Measurements from ENCODE around the gene P2RX2. TPM values are rescaled to one million over a fixed set of nuclear protein-coding genes. Genes with fewer than 3 reads are reported as not detected.

The P2RX2 gene
- total RNA-seq, 4 donors from 2014 or later = not detected

DNA sequence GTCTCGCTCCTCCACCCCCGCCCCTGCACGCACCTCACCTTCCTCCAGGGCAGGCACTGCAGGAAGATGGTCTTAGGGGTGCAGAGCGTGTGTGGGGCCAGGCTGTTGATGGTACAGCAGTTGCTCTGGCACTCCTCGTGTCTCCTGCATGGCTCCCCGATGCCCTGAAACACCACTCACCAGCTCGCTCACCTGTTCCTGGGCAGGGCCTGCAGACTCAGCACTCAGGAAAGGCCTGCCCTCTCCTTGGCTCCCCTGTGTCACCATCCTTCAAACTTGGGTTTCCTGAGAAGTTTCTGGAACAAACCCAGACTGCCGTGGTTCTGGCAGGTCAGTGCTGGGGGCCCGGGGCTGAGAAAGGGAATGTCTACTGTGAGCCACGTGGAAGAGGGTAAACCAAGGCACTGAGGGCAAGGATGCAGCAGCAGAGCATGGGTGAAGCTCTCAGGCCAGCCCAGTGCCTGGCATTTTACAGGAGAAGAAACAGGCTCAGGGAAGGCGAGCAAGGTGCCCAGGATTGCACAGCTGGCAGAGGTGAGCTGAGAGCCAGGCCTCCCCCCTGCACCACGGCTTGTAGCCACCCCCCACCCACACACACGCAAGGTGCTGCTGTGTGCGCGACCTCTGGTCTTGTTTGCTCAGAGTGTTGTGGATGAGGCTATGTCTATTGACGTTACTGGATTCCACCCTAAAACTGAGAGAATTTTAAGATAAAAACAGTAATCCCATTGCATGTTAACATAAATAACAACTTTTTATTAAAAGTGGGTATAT lies 13.7 kb upstream of the P2RX2 start:
- TF ChIP-seq, protein P1, sequence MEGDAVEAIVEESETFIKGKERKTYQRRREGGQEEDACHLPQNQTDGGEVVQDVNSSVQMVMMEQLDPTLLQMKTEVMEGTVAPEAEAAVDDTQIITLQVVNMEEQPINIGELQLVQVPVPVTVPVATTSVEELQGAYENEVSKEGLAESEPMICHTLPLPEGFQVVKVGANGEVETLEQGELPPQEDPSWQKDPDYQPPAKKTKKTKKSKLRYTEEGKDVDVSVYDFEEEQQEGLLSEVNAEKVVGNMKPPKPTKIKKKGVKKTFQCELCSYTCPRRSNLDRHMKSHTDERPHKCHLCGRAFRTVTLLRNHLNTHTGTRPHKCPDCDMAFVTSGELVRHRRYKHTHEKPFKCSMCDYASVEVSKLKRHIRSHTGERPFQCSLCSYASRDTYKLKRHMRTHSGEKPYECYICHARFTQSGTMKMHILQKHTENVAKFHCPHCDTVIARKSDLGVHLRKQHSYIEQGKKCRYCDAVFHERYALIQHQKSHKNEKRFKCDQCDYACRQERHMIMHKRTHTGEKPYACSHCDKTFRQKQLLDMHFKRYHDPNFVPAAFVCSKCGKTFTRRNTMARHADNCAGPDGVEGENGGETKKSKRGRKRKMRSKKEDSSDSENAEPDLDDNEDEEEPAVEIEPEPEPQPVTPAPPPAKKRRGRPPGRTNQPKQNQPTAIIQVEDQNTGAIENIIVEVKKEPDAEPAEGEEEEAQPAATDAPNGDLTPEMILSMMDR (IDR thresholded peaks at IDR 0.05; ENCODE audit: low read depth) = no peak

DNA sequence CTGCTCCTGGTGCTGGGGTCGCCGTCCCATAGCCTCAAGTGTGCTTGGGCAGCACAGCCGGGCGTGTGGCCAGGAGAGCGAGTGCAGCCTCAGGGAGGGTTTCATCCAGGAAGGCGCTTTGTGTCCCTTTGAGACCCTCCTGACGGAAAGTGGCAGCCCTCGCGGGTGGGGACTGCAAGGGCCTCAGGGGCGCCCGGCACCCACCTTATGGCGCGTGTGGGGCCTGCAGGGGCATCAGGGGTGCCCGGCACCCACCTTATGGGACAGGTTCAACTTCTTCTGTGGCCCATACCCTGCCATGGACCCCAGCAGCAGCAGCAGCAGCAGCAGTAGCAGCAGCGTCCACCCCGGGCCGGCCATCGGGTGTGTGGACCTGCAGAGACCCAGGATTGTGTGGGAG lies 12.7 kb upstream of the P2RX2 start:
- TF ChIP-seq, protein P1 (IDR thresholded peaks at IDR 0.05; ENCODE audit: low read depth) = no peak

DNA sequence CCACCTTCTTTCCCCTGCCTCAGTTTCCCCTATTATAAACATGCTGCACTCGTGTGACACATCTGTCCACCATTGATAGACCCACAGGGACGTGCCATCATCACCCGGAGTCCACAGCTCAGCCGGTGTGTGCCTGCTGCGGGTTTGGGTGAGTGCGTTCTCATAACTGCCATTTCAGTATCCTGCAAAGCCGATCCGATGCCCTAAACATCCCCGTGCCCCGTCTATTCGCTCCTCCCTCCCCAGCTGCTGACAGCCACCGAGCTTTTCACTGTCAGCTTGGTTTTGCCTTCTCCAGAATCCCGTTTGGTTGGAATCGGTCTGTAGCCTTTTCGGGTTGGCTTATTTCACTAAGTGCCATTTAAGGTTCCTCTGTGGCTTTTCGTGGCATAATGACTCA lies 12.1 kb upstream of the P2RX2 start:
- TF ChIP-seq, protein P1 (IDR thresholded peaks at IDR 0.05; ENCODE audit: low read depth) = no peak

DNA sequence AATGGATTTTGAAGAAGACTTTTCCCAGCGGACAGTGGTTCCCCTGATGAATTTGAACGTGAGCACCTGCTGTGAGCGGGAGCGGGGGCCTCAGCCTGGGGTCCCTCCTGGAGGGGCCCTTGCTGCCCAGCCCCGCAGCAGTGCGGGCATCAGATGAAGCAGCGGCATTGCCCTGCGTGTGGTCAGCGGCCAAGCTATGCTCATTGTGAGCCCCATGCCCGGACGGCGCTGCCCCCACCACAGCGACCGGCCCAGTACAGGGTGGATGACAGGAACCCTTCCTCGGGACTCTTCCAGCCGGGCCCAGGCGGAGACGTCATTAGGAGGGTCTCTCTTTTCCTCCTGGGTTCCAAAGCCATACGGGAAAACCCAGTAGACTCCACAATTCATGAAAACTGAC lies 11.6 kb upstream of the P2RX2 start:
- TF ChIP-seq, protein P1 (IDR thresholded peaks at IDR 0.05; ENCODE audit: low read depth) = no peak

DNA sequence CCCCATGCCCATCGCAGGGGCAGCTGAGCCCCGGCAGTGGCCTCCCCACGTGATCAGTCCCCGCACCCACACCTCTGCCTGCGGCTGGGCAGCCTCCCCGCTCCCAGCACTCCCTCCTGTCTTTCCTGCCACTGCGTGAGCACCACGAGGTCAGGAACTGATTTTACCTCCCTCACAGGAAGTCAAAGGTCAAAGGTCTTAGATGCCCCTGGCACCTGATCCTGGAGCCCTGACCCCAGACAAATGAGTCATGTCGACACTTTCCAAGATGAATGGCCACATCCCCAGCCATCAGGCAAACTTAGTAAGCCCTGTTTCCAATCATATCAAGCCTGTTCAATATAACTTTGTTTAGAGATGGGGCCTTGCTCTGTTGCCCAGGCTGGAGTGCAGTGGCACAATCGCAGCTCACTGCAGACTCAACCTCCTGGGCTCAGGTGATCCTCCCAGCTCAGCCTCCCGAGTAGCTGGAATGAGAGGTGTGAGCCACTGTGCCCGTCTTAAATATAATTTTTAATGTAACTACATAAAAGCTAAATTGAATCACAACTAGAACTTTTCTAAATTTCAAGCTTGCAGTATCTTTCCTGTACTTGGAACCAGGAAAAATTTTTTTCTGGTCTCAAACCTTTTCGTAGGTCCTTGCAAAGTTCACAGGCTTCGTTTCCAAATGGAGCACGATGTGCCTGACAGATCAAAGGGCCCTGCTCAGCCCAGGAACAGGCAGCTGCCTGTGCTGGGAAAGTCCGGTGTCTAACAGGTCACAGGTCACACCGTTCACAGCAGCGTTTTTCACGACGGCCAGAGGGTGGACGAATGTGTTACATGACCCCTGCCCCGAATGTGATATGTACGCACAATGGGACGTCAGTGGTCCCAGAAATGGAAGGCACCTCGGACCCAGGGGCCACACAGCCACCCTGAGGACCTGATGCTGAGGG lies 10.1 kb upstream of the P2RX2 start:
- TF ChIP-seq, protein P1 (IDR thresholded peaks at IDR 0.05; ENCODE audit: low read depth) = no peak

DNA sequence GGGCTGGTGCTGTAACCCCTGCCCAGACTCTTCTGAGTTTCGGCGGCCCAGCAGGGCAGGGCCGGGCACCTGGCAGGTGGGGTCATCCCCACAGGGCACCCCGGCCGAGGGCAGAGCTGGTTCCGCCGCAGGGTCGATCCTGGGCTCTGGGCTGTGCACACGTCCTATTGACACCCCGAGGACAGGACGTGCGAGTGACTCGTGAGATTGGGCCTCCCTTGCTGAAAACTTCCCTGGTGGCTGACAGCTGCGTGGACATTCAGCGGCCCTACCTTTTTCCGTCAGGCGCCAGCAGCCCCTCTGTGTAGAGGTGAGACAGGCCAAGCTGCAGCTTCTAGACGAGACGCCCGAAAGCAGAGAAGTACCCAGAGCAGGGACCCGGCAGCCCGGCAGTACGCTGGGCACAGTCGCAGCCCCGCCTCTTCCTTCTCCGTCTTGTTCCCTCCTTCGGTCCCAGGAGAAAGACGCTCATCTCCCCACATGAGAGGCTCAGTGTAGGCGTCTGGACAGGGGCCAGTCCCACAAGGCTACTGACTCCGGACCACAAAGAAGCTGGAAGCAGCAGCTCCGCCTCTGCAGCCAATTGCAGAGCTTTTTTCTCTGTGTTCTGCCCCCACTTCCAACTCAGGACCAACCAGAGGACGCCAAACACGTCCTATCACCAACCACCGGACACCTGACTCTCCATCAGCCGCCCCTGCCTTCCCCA lies 8.4 kb upstream of the P2RX2 start, which contains the start of gene LRCOL1:
Gene LRCOL1, minus strand, starts transcription at position 532 of the 709 bp plus-strand sequence. CDS start 4,331 bp downstream, outside the sequence.
- TF ChIP-seq, protein P1 (IDR thresholded peaks at IDR 0.05; ENCODE audit: low read depth) = no peak
